ENCODE data around the gene PFKFB3. TPM values are rescaled to one million over a fixed set of nuclear protein-coding genes. Genes with fewer than 3 reads are reported as not detected.

PFKFB3 gene
- total and polyA plus RNA-seq, 2 experiments from 2014 or later = 14.5 to 23.7 TPM

- 94 to 95% methylated on average over 22 of the region's 22 CpGs for WGBS, 2 experiments (ENCODE audit: low coverage in 1 of 2, low lambda C conversion rate in 2 of 2, missing lambda C conversion rate in 2 of 2)
- peaks cover 20% of the 10 kb centered on the region for H3K4me1 ChIP-seq (ENCODE audit: insufficient read depth)
- H3K9me2 ChIP-seq (ENCODE audit: insufficient read depth) = no peaks in the 10 kb centered on the region
- no peak for TF ChIP-seq EZH2 (IDR thresholded peaks at IDR 0.05; ENCODE audit: insufficient read depth, poor library complexity, severe bottlenecking)
- TF ChIP-seq EZH2phosphoT487 (IDR thresholded peaks at IDR 0.05; ENCODE audit: insufficient read depth, low read depth) = no peak
- H3K9ac ChIP-seq = no peak overlapping the region
- in situ Hi-C loops (cut with MboI) = no loop called here
- peaks cover 32% of the 10 kb centered on the region for H3F3A ChIP-seq (ENCODE audit: insufficient read depth)
- no peak overlapping the region for H3K4me3 ChIP-seq
- H4K20me1 ChIP-seq (ENCODE audit: insufficient read depth) = no peaks in the 10 kb centered on the region; the same call in 1 of the 2 replicates
- no peaks in the 10 kb centered on the region for H3K9me3 ChIP-seq (ENCODE audit: low read depth)
- H3K79me2 ChIP-seq (ENCODE audit: insufficient read depth) = peaks cover 20% of the 10 kb centered on the region
- no peak overlapping the region for H2AFZ ChIP-seq
- no peak for DNase-seq
- H3K4me2 ChIP-seq (ENCODE audit: unreplicated experiment) = no peak overlapping the region
- no peaks in the 10 kb centered on the region for H3K36me3 ChIP-seq (ENCODE audit: low read depth)
- no peak overlapping the region for H3K27ac ChIP-seq
- H3K27me3 ChIP-seq (replicated peaks; ENCODE audit: insufficient read depth) = no peaks in the 10 kb centered on the region
Measured at GRCh38 chr10:6174201-6174874, 28.4 kb upstream of the PFKFB3 start.

- no peak overlapping the region for H3K4me3 ChIP-seq
- H4K20me1 ChIP-seq (ENCODE audit: insufficient read depth) = no peaks in the 10 kb centered on the region; the same call in 1 of the 2 replicates
- H3K27ac ChIP-seq = no peak overlapping the region
- no peak overlapping the region for H3K4me2 ChIP-seq (ENCODE audit: unreplicated experiment)
- H3K4me1 ChIP-seq (ENCODE audit: insufficient read depth) = peaks cover 20% of the 10 kb centered on the region
- H3K36me3 ChIP-seq (ENCODE audit: low read depth) = no peaks in the 10 kb centered on the region
- H3K27me3 ChIP-seq (replicated peaks; ENCODE audit: insufficient read depth) = no peaks in the 10 kb centered on the region
- no peaks in the 10 kb centered on the region for H3K9me2 ChIP-seq (ENCODE audit: insufficient read depth)
- peaks cover 21% of the 10 kb centered on the region for H3F3A ChIP-seq (ENCODE audit: insufficient read depth)
- TF ChIP-seq EZH2phosphoT487 (IDR thresholded peaks at IDR 0.05; ENCODE audit: insufficient read depth, low read depth) (no peak), EZH2 (IDR thresholded peaks at IDR 0.05; ENCODE audit: insufficient read depth, poor library complexity, severe bottlenecking) (no peak)
- in situ Hi-C loops (cut with MboI) = no loop called here
- no peak overlapping the region for H3K9ac ChIP-seq
- WGBS, 2 experiments (ENCODE audit: low coverage in 1 of 2, low lambda C conversion rate in 2 of 2, missing lambda C conversion rate in 2 of 2) = 88 to 89% methylated on average over 16 of the region's 16 CpGs
- no peaks in the 10 kb centered on the region for H3K9me3 ChIP-seq (ENCODE audit: low read depth)
- H3K79me2 ChIP-seq (ENCODE audit: insufficient read depth) = peaks cover 14% of the 10 kb centered on the region
- no peak overlapping the region for H2AFZ ChIP-seq
- no peak for DNase-seq
Measured at GRCh38 chr10:6175329-6176055, 27.2 kb upstream of the PFKFB3 start.

- Histone ChIP-seq H3K9me2 (ENCODE audit: insufficient read depth) (no peaks in the 10 kb centered on the region), H3K4me1 (ENCODE audit: insufficient read depth) (peaks cover 15% of the 10 kb centered on the region), H3K27me3 (replicated peaks; ENCODE audit: insufficient read depth) (no peaks in the 10 kb centered on the region), H3K9ac (no peak overlapping the region), H4K20me1 (ENCODE audit: insufficient read depth) (no peaks in the 10 kb centered on the region; the same call in 1 of the 2 replicates), H3K4me2 (ENCODE audit: unreplicated experiment) (no peak overlapping the region), H2AFZ (no peak overlapping the region), H3K4me3 (no peak overlapping the region), H3F3A (ENCODE audit: insufficient read depth) (peaks cover 9% of the 10 kb centered on the region), H3K9me3 (ENCODE audit: low read depth) (no peaks in the 10 kb centered on the region), H3K36me3 (ENCODE audit: low read depth) (no peaks in the 10 kb centered on the region), H3K79me2 (ENCODE audit: insufficient read depth) (peaks cover 14% of the 10 kb centered on the region), H3K27ac (no peak overlapping the region)
- peak; percentile 60 for DNase-seq
- TF ChIP-seq EZH2 (IDR thresholded peaks at IDR 0.05; ENCODE audit: insufficient read depth, poor library complexity, severe bottlenecking) (no peak), EZH2phosphoT487 (IDR thresholded peaks at IDR 0.05; ENCODE audit: insufficient read depth, low read depth) (no peak)
- in situ Hi-C loops (cut with MboI) = no loop called here
- 47 to 58% methylated on average over 8 of the region's 8 CpGs for WGBS, 2 experiments (ENCODE audit: low coverage in 1 of 2, low lambda C conversion rate in 2 of 2, missing lambda C conversion rate in 2 of 2)
Measured at GRCh38 chr10:6176691-6177231, 26.0 kb upstream of the PFKFB3 start.

- Histone ChIP-seq H3K9ac (no peak overlapping the region), H2AFZ (no peak overlapping the region), H3K4me3 (no peak overlapping the region), H3K4me1 (ENCODE audit: insufficient read depth) (peaks cover 9% of the 10 kb centered on the region; the same call in 1 of the 2 replicates), H3F3A (ENCODE audit: insufficient read depth) (0 out of 2 replicates have a peak, but pooled peaks cover 4% of the 10 kb centered on the region), H3K36me3 (ENCODE audit: low read depth) (no peaks in the 10 kb centered on the region), H3K9me2 (ENCODE audit: insufficient read depth) (no peaks in the 10 kb centered on the region), H3K4me2 (ENCODE audit: unreplicated experiment) (no peak overlapping the region), H3K27me3 (replicated peaks; ENCODE audit: insufficient read depth) (no peaks in the 10 kb centered on the region), H3K27ac (no peak overlapping the region), H3K79me2 (ENCODE audit: insufficient read depth) (peaks cover 14% of the 10 kb centered on the region), H4K20me1 (ENCODE audit: insufficient read depth) (no peaks in the 10 kb centered on the region; the same call in 1 of the 2 replicates), H3K9me3 (ENCODE audit: low read depth) (no peaks in the 10 kb centered on the region)
- DNase-seq = no peak
- TF ChIP-seq EZH2 (IDR thresholded peaks at IDR 0.05; ENCODE audit: insufficient read depth, poor library complexity, severe bottlenecking) = no peak
- no peak for TF ChIP-seq EZH2phosphoT487 (IDR thresholded peaks at IDR 0.05; ENCODE audit: insufficient read depth, low read depth)
- WGBS, 2 experiments (ENCODE audit: low coverage in 1 of 2, low lambda C conversion rate in 2 of 2, missing lambda C conversion rate in 2 of 2) = 82 to 88% methylated on average over 9 of the region's 9 CpGs
- in situ Hi-C loops (cut with MboI) = no loop called here
Measured at GRCh38 chr10:6177880-6178281, 24.9 kb upstream of the PFKFB3 start.
